Tibial artery (tissue), 4 donors: ENCODE results near the gene TRIM74.
A peak's percentile ranks its signal among the peaks of the same experiment; 100 is the strongest.
"Not testable (repeated sequence)": the region's sequence is repeated elsewhere in the genome, so short reads cannot be mapped to it uniquely, and the experiment has no call there.

Source experiments
- DNase-seq, 2 donors: peaks; one replicate each; pipeline ENCODE4 v3.0.0-alpha.2; 2019
- H3K27ac ChIP-seq, 2 donors: fragments of 200-600 bp; sonication (generic) in 1 of 2; 1 replicate in 1 of 2; 2 replicates in 1 of 2; pipeline ENCODE4 v1.5.1; 2018 to 2019; ENCODE audit warnings: mild to moderate bottlenecking in 1 of 2
- H3K27me3 ChIP-seq, 2 donors: fragments of 200-600 bp; sonication (generic) in 1 of 2; one replicate each; pipeline versions ENCODE4 v1.5.1 to v1.6.0; 2016 to 2019
- H3K36me3 ChIP-seq, 3 donors: fragments of 200-600 bp; sonication (generic) in 2 of 3; one replicate each; pipeline ENCODE4 v1.5.1; 2016 to 2019; ENCODE audit warnings: mild to moderate bottlenecking in 2 of 3
- H3K4me1 ChIP-seq, 4 donors: fragments of 200-600 bp; sonication (generic) in 2 of 4; 1 replicate in 3 of 4; 2 replicates in 1 of 4; pipeline ENCODE4 v1.5.1; 2016 to 2019
- H3K4me3 ChIP-seq, 2 donors: fragments of 200-600 bp; sonication (generic) in 1 of 2; 1 replicate in 1 of 2; 2 replicates in 1 of 2; pipeline ENCODE4 v1.5.1; 2018 to 2019; ENCODE audit warnings: mild to moderate bottlenecking in 2 of 2
- H3K9me3 ChIP-seq, 3 donors: fragments of 200-600 bp; sonication (generic) in 1 of 3; one replicate each; pipeline ENCODE4 v1.5.1; 2016 to 2019
- intact Hi-C: fragments of 100-400 bp; cut with DNase I; formaldehyde crosslinking; loops from one replicate; pipeline ENCODE4 v1.15.0; 2023; ENCODE audit warnings: low total_unique reads

Gene TRIM74

DNA sequence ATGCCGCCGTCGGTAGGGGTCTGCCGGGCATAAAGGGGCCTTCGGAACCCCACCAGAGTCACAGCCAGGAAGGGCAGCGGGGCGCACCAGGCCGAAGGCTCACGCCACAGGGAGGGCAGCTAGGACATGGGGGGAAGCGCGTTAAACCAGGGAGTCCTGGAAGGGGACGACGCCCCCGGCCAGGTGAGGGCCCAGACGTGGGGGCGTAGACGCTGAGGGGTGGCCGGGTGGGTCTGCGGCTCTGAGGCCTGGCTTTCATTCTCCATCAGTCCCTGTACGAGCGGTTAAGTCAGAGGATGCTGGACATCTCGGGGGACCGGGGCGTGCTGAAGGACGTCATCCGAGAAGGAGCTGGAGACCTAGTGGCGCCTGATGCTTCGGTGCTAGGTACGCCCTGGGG lies 422 bp upstream of the TRIM74 start:
- DNase-seq, H3K9me3 ChIP-seq, H3K27me3 ChIP-seq, H3K36me3 ChIP-seq, H3K27ac ChIP-seq, intact Hi-C loops, H3K4me3 ChIP-seq, H3K4me1 ChIP-seq: not testable (repeated sequence)

- intact Hi-C loops, H3K4me1 ChIP-seq, H3K4me3 ChIP-seq, H3K9me3 ChIP-seq, H3K27ac ChIP-seq, DNase-seq, H3K36me3 ChIP-seq, H3K27me3 ChIP-seq: not testable (repeated sequence)
Measured at GRCh38 chr7:72966892-72967291, 2.4 kb downstream of the TRIM74 start.

- H3K4me3 ChIP-seq, H3K36me3 ChIP-seq, H3K27me3 ChIP-seq, H3K4me1 ChIP-seq, intact Hi-C loops, H3K27ac ChIP-seq, DNase-seq, H3K9me3 ChIP-seq: not testable (repeated sequence)
Measured at GRCh38 chr7:72965186-72965975, 3.9 kb downstream of the TRIM74 start.

DNA sequence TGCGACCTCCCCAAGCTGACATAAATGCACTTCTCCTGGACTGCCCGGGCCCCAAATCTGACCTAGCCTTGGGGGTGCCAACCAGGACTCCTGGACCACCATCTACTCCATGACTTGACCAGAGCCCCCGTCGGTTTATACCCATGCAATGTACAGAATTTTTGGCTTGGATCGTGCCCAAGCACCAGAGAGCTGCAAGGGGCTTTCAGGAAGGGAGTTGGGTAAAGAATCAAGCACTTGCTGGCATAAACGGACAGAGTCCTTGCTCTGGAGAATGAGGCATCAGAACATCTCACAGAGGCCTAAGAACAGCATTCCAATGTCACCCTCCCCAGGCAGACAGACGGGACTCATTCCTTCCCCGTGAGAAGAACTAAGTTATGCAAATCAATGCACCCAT lies 6.2 kb downstream of the TRIM74 start:
- H3K27ac ChIP-seq, H3K9me3 ChIP-seq, H3K4me3 ChIP-seq, intact Hi-C loops, H3K4me1 ChIP-seq, DNase-seq, H3K36me3 ChIP-seq, H3K27me3 ChIP-seq: not testable (repeated sequence)

- H3K36me3 ChIP-seq, H3K9me3 ChIP-seq, H3K27me3 ChIP-seq, DNase-seq, intact Hi-C loops, H3K4me1 ChIP-seq, H3K27ac ChIP-seq, H3K4me3 ChIP-seq: not testable (repeated sequence)
Measured at GRCh38 chr7:72961346-72961650, 8.0 kb downstream of the TRIM74 start.

DNA sequence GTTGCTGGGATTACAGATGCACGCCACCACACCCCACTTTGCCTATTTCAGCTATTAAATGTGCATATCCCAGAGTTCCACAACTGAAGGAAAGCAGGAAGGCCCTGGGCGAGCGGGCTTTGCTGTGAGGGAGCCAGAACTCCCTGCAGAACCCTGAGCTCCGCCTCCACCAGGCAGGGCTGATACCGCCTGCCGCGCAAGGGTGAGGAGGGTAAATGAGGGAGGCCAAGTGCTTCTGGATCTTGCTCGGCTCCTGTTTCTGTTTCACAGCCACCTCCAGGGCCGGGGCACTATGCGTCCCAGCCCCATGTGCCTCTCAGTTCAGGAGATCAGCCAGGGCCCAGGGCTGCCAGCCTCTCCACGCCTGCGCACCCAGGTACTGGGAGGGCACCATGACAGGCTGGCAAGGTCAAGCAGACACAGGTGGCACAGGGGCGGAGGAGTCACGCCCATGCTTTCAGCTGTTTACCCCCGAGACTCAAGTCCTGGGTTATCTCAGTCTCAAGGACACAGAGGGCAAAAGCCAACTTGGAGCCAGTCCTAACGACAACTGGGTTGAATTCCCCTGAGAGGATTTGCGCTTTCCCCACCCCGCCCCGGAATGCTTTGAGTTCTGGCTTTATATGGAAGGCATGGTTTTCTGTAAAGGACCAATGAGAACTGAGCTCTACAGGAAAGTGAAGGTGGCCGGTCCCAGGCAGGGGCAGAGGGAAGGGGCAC lies 8.5 kb downstream of the TRIM74 start:
- DNase-seq, H3K9me3 ChIP-seq, intact Hi-C loops, H3K4me3 ChIP-seq, H3K27me3 ChIP-seq, H3K36me3 ChIP-seq, H3K27ac ChIP-seq, H3K4me1 ChIP-seq: not testable (repeated sequence)

DNA sequence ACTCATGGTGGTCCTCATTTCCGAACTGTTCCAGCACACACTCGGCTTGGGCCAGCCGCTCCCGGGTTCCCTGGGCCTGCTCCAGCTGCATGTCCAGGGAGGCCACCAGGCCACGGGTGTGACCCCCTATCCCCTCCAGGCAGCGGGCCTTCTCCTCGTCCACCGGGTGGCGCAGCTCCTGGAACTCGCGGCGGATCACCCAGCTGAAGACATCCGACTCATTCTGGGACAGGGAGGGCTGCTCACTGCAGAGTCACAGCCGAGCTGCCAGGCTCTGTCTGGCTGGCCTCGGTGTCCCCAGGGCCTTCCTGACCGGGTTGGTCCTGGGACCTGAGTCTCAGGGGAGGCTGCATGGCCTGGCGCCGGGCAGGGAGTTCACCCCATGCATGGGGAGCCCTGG lies 9.2 kb downstream of the TRIM74 start:
- H3K4me3 ChIP-seq, H3K27me3 ChIP-seq, H3K4me1 ChIP-seq, H3K9me3 ChIP-seq, DNase-seq, H3K36me3 ChIP-seq, H3K27ac ChIP-seq, intact Hi-C loops: not testable (repeated sequence)

DNA sequence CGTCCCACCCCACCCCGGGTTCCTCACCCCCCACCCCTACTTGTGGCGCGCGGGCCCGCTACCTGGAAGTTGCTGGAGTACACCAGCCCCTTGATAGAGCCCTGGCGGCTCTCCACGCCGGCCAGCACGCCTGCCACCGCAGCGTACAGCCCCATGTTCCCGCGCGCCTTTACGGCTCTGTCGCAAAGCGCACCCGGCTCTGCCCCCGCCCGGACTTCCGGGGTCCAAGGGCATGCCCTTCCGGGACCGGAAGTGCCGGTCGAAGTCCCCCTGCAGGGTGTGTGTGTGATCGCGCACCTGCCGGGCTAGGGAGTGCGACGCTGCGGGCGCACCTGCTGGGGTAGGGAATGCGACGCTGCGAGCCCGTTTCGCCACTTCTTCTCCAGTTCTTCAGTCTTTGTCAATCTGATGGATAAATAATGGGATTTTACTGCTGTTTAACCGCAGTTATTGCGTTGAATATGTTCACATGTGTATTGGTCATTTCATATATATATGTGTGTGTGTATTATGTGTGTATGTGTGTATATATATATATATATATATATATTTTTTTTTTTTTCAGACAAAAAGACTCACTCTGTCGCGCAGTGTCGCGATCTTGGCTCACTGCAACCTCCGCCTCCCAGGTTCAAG lies 14.6 kb downstream of the TRIM74 start:
- H3K9me3 ChIP-seq, H3K36me3 ChIP-seq, intact Hi-C loops, DNase-seq, H3K4me1 ChIP-seq, H3K27ac ChIP-seq, H3K27me3 ChIP-seq: not testable (repeated sequence)
- H3K4me3 ChIP-seq, result peak overlapping the region; percentile 49

GRCh38 chr7:72953901-72954562 lies 15.2 kb downstream of the TRIM74 start:
- H3K27ac ChIP-seq, H3K36me3 ChIP-seq, H3K9me3 ChIP-seq, H3K4me1 ChIP-seq, H3K27me3 ChIP-seq, intact Hi-C loops, DNase-seq: not testable (repeated sequence)
- peak overlapping the region; percentile 49 for H3K4me3 ChIP-seq

GRCh38 chr7:72950432-72950831 lies 18.8 kb downstream of the TRIM74 start:
- DNase-seq, H3K4me1 ChIP-seq, H3K4me3 ChIP-seq, intact Hi-C loops, H3K27ac ChIP-seq, H3K27me3 ChIP-seq, H3K9me3 ChIP-seq: not testable (repeated sequence)
- peaks cover 0 to 32% (median 24%) of the 10 kb centered on the region in 3 donors for H3K36me3 ChIP-seq

- DNase-seq, intact Hi-C loops, H3K4me1 ChIP-seq, H3K27ac ChIP-seq, H3K4me3 ChIP-seq, H3K9me3 ChIP-seq, H3K27me3 ChIP-seq: not testable (repeated sequence)
- peaks cover 0 to 33% (median 24%) of the 10 kb centered on the region in 3 donors for H3K36me3 ChIP-seq
Measured at GRCh38 chr7:72949686-72950085, 19.6 kb downstream of the TRIM74 start.

DNA sequence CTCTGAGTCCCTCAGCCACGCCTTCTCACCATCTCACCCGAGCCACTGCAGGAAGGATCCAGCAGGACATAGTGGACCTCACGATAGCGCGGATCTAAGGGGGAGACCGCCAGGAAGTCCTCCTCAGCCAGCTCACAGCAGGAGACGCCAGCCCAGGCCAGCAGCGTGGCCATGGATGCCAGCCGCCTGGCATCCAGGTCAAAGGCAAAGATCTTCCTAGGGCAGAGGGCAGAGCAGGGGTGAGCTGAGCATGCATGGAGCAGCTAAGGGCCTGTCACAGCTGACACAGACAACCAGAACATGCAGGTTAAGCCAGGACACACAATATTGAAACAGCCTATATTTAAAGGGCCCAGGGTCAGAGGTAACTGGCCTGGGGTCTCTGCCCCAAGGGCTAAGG lies 20.0 kb downstream of the TRIM74 start:
- intact Hi-C loops, H3K27ac ChIP-seq, H3K4me1 ChIP-seq, DNase-seq, H3K27me3 ChIP-seq, H3K4me3 ChIP-seq, H3K9me3 ChIP-seq: not testable (repeated sequence)
- H3K36me3 ChIP-seq, result peaks cover 0 to 33% (median 24%) of the 10 kb centered on the region in 3 donors

GRCh38 chr7:72948714-72949113 lies 20.6 kb downstream of the TRIM74 start:
- H3K4me1 ChIP-seq, intact Hi-C loops, H3K9me3 ChIP-seq, H3K4me3 ChIP-seq, H3K27ac ChIP-seq, DNase-seq, H3K27me3 ChIP-seq: not testable (repeated sequence)
- H3K36me3 ChIP-seq, result peaks cover 0 to 33% (median 24%) of the 10 kb centered on the region in 3 donors
